CD4-positive, alpha-beta T cell treated with Interleukin-17A for 1 hour (primary cell): Measurements from ENCODE around the gene UBN2.
"Not testable (repeated sequence)": the region's sequence is repeated elsewhere in the genome, so short reads cannot be mapped to it uniquely, and the experiment has no call there.

Source experiments
- DNase-seq: peaks from one replicate; pipeline ENCODE4 v3.0.0-alpha.2; 2020

Gene UBN2

GRCh38 chr7:139230774-139231512 lies at the start of gene UBN2:
Gene UBN2 (plus strand): TSS chr7:139231237. CDS start chr7:139231485, 248 bp downstream.
- DNase-seq = peak; percentile 95

DNA sequence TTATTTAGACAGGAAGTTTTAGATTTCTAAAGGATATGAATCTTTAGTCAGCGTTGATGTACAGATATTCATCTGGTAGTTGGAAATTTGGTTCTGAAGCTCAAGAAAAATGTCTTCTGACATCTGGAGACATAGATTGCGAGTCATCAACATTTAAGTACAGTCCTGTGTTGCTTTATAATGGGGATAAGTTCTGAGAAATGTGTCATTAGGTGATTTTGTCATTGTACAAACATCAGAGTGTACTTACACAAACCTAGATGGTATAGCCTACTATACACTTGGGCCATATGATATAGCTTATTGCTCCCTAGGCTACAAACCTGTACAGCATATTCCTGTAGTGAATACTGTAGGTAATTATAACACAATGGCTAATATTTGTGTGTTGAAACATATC lies 49.6 kb upstream of the UBN2 start:
- DNase-seq = no peak

GRCh38 chr7:139182363-139182762 lies 48.7 kb upstream of the UBN2 start:
- DNase-seq = no peak

DNA sequence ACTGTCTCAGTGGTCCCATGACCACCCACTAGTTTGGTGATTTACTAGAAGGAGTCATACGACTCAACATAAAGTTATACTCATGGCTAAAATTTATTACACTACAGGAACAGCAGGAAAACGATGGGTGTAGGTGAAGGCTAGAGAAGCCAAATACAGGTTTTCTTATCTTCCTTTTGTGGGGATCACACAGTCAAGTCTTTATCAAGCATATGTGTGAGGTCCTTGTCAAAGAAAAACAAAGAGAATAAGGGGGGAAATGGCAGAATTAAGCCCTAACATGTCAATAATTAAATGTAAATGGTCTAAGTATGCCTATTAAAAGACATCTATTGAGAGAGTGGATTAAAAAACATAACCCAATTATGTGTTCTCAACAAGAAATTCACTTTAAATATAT lies 47.8 kb upstream of the UBN2 start:
- no peak for DNase-seq

DNA sequence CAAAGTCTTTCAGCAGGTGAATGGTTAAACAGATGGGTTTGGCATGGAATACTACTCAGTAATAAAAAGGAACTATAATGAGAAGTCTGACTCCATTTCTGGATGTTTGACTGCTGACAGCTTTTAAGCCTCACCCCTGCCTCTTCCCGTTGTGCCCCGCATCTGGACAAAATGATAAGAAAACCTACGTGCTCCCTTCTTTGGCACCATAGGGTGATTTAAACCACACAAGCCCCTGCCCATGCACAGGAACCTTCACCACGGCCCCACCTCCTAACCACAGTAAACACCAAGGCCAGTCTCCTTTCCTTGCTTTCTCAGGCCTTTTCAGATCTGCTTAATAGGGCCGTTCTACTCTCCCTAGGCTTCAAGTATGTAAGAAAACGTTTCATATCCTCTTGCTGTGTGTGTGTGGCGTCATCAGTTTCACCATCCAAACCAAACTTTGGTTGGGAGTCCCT lies 47.1 kb upstream of the UBN2 start:
- DNase-seq = peak; percentile 6

DNA sequence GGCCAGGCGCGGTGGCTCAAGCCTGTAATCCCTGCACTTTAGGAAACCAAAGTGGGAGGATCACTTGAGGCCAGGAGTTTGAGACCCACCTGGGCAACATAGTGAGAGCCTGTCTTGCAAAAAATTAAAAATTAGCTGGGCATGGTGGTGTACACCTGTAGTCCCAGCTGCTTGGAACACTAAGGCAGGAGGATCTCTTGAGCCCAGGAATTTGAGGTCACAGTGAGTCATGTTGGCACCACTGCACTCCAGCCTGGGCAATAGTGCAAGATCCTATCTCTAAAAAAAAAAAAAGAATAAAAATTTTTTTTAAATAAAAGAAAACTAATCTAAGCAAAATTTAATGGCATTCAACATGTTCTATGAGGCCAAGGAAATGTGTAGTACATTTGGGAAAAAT lies 44.9 kb upstream of the UBN2 start:
- no peak for DNase-seq

- no peak for DNase-seq
Observed at GRCh38 chr7:139189357-139189756, 41.7 kb upstream of the UBN2 start.

DNA sequence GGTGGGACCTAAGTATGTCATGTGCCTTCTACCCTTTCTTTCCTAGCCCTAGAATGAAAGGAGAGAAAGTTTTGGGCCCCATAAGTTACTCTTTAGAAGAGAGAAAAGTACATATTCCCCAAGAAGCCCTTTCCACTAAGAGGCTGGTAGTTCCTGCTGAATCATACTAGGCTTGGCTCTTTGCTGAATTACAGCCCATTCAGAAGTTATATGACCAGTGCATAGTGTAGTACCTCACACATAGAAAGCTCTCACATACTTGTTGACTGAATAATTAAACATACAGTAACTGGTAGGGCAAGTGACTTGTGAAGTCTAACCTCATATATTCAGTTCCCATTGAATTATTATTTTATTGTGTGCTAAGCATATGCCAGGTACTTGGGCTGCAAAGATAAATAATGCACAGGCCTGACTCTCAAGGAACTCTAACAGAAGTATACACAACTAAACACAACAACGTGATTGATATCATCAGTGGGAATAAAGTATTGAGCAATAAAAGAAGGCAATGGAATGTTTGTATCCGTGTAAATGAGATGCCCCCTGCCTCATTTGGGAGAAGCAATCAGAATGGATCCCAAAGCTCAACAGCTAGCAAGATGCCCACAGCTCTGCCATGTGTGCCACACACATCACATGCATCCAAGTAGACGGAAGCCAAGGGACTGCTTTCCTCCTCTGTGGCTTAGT lies 38.9 kb upstream of the UBN2 start:
- no peak for DNase-seq

DNA sequence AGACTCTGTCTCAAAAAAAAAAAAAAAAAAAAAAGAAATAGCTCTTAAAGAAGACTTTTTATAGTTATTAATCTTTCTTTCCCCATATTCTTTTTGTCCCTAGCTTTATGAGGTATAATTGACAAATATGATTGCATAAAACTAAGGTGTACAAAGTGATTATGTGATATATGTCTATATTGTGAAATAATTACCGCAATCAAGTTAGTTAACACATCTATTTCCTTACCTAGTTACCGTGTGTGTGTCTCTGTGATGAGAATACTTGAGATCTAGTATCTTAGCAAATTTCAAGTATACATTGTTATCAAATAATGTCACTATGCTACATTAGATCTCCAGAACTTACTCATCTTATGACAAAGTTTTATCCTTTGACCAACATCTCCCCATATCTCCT lies 30.7 kb upstream of the UBN2 start:
- DNase-seq = no peak

- DNase-seq = no peak
Observed at GRCh38 chr7:139203992-139204391, 27.0 kb upstream of the UBN2 start.

- DNase-seq = no peak
Observed at GRCh38 chr7:139205843-139206242, 25.2 kb upstream of the UBN2 start.

DNA sequence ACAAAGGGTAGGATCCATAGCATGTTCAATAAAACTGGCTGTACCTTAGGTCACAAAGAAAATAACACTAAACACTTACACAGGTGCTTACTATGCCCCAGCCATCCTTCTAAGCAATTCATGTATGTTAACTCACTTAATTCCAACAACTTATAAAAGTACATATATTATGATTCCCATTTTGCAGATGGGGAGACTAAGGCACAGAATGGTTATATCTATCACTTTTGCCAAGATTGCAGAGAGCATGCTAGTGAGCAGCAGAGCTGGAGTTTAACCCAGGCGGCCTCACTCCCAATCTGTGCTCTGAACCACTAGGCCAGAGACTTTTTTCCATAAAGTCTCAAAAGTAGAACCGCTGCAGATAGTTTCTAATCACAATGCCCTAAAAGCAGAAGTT lies 18.9 kb upstream of the UBN2 start:
- no peak for DNase-seq

DNA sequence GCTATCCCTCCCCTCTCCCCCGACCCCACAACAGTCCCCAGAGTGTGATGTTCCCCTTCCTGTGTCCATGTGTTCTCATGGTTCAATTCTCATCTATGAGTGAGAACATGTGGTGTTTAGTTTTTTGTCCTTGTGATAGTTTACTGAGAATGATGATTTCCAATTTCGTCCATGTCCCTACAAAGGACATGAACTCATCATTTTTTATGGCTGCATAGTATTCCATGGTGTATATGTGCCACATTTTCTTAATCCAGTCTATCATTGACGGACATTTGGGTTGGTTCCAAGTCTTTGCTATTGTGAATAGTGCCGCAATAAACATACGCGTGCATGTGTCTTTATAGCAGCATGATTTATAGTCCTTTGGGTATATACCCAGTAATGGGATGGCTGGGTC lies 17.5 kb upstream of the UBN2 start:
- DNase-seq = not testable (repeated sequence)

- DNase-seq = no peak
Observed at GRCh38 chr7:139218173-139218572, 12.9 kb upstream of the UBN2 start.

DNA sequence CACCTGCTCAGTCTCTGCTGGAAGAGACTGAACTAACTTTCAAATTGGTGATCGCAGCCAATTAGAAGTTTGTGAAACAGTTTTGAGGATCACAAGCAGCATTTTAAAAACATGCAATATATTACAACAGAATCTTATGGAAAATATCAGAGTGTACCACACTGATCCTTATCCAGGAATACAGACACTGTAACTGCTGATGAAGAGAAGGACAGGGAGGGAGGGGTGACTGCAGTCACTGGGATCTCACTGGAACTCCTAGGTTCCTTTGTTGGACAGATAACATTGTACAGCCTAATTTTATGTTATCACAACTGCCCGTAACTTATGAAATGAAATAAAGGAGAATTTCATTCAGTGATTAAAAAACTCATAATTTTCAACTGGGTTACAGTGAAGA lies 6.8 kb upstream of the UBN2 start:
- DNase-seq = no peak

- DNase-seq = not testable (repeated sequence)
Observed at GRCh38 chr7:139224836-139225235, 6.2 kb upstream of the UBN2 start.

GRCh38 chr7:139225286-139226157 lies 5.5 kb upstream of the UBN2 start:
- DNase-seq = not testable (repeated sequence)

DNA sequence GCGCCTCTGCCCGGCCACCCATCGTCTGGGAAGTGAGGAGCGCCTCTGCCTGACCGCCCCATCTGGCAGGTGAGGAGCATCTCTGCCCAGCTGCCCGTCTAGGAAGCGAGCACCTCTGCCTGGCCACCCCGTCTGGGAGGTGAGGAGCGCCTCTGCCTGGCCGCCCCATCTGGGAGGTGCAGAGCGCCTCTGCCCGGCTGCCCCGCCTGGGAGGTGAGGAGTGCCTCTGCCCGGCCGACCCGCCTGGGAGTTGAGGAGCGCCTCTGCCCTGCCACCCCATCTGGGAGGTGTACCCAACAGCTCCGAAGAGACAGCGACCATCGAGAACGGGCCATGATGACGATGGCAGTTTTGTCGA lies 4.9 kb upstream of the UBN2 start:
- not testable (repeated sequence) for DNase-seq

GRCh38 chr7:139226988-139227488 lies 4.0 kb upstream of the UBN2 start:
- not testable (repeated sequence) for DNase-seq

- no peak for DNase-seq
Observed at GRCh38 chr7:139230023-139230422, 1.0 kb upstream of the UBN2 start.

DNA sequence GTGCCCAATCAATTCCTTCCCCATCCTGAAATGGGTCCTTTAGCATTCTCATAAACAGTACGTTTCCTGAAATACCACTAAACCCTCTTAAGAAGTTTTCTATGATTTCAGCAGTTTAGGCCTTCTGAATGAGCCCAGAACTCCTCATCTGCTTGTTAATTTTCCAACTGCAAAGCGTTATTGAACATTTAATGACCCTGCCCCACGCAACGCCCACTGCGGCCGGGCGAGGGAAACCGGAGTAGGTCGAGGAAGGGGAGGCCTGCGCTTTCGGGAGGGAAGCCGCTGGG lies 608 bp upstream of the UBN2 start:
- no peak for DNase-seq

DNA sequence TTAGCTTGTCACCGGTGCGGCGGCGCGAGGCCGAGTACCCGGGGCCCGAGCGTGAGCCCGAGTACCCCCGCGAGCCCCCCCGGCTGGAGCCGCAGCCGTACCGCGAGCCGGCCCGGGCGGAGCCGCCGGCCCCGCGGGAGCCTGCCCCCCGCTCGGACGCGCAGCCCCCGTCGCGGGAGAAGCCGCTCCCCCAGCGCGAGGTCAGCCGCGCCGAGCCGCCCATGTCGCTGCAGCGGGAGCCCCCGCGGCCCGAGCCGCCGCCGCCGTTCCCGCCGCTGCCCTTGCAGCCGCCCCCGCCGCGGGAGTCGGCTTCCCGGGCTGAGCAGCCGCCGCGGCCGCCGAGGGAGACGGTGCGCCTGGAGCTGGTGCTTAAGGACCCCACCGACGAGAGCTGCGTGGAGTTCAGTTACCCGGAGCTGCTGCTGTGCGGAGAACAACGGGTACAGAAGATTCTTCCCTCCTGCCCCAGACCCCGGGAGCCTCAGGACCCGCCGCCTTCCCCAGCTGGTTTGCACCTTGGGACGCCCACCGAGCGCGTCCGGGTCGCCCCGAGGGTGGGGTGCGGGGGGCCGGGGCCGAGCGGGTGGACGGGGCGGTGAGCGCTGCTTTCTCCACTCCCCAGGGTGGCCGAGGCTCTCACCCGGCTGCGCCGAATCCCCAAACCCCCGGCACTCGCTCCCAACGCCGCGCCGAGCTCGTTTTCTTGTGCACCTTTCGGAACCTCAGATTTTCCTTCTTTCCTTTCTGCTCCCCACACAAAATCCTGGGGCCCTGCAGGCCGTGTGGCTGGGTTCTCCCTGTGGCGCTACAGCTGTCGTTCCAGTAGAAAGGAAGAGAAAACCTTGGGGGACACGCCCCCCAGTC lies 708 bp downstream of the UBN2 start:
- DNase-seq = peak; percentile 25

DNA sequence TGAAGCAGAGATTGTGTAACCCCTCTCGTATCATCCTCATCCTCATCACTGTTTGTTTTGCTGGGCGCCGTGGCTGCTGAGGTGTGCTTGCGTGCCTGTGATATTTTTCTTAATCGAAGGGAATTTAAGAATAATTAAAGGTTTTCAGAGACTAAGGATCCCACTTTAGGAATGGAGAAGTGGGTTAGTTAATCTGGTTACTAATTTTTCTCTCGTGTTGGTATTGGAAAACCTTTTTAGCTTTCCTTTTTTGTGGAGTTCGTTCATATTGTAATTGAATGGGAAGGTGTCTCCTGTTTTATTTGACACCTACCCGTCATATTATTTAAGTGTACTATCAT lies 1.3 kb downstream of the UBN2 start:
- DNase-seq = peak; percentile 30
